Transverse colon (tissue), 4 donors: Measurements from ENCODE around the gene ABTB2. TPM values are rescaled to one million over a fixed set of nuclear protein-coding genes. Genes with fewer than 3 reads are reported as not detected.
A peak's percentile ranks its signal among the peaks of the same experiment; 100 is the strongest.

Experiments
- DNase-seq: peaks from one replicate; pipeline ENCODE4 v3.0.0-alpha.2; 2019
- H3K27ac ChIP-seq, 4 donors: fragments of 200-600 bp; sonication (generic); 2 replicates each; pipeline ENCODE4 v1.5.1; 2016 to 2018; ENCODE audit warnings: inconsistent platforms in 4 of 4
- H3K27me3 ChIP-seq: fragments of 200-600 bp; sonication (generic); 2 replicates; pipeline ENCODE4 v1.5.1; 2017; ENCODE audit warnings: inconsistent platforms
- H3K36me3 ChIP-seq, 4 donors: fragments of 200-600 bp; sonication (generic); 2 replicates each; pipeline ENCODE4 v1.5.1; 2017 to 2019; ENCODE audit warnings: inconsistent platforms in 4 of 4
- H3K4me1 ChIP-seq, 4 donors: fragments of 200-600 bp; sonication (generic); 2 replicates each; pipeline ENCODE4 v1.5.1; 2017 to 2020; ENCODE audit warnings: inconsistent platforms in 4 of 4
- H3K4me3 ChIP-seq, 4 donors: fragments of 200-600 bp; sonication (generic); 1 replicate in 1 of 4; 2 replicates in 3 of 4; pipeline versions ENCODE4 v1.5.1 to v1.6.1; 2017 to 2019; ENCODE audit warnings: inconsistent platforms in 4 of 4
- H3K9me3 ChIP-seq, 2 donors: fragments of 200-600 bp; sonication (generic); 2 replicates each; pipeline ENCODE4 v1.5.1; 2017 to 2019; ENCODE audit warnings: inconsistent platforms in 2 of 2
- CTCF ChIP-seq, 5 experiments: fragments of 200-600 bp in 3 of 5; fragments of 450-650 bp in 2 of 5; sonication (generic) in 3 of 5; IDR thresholded peaks; 1 replicate in 2 of 5; 2 replicates in 3 of 5; pipeline ENCODE4 v1.5.1; 2016 to 2017; ENCODE audit warnings: antibody characterized with exemption in 5 of 5, inconsistent platforms in 3 of 5, mild to moderate bottlenecking in 2 of 5, moderate library complexity in 1 of 5
- EP300 ChIP-seq: sonication (generic); formaldehyde crosslinking; IDR thresholded peaks from one replicate; pipeline ENCODE4 v1.6.1; 2017; ENCODE audit warnings: antibody characterized with exemption, low read depth
- POLR2A ChIP-seq: fragments of 450-650 bp; IDR thresholded peaks from one replicate; pipeline ENCODE4 v1.6.1; 2016; ENCODE audit warnings: antibody characterized with exemption, mild to moderate bottlenecking, moderate library complexity
- POLR2AphosphoS5 ChIP-seq, 3 donors: sonication (generic); formaldehyde crosslinking; IDR thresholded peaks; one replicate each; pipeline ENCODE4 v1.6.1; 2016; ENCODE audit warnings: antibody characterized with exemption in 3 of 3
- WGBS, 2 donors: methylation state at CpG; one replicate each; pipeline ENCODE4 v1.1.5; 2018; ENCODE audit warnings: low coverage in 1 of 2; 5-methylcytosine and 5-hydroxymethylcytosine counted together
- in situ Hi-C, 4 donors: fragments of 200-750 bp; cut with MboI; loops; one replicate each; pipeline versions ENCODE4 v1.15.0 to v1.15.1; 2017; ENCODE audit warnings: low sequenced_read_pairs in 3 of 4, low pct_ligation_motif_present in 1 of 4, low pct_unique_long_range_greater_than_20kb in 1 of 4
- intact Hi-C: fragments of 100-400 bp; cut with DNase I; formaldehyde crosslinking; loops from one replicate; pipeline ENCODE4 v1.15.1; 2023; ENCODE audit warnings: low total_unique reads
- total RNA-seq, 4 donors: library from RNA; depleted of rRNA; stranded (reverse); fragments of >200 nt; gene quantifications; one replicate each; pipeline ENCODE4 v1.1.0, GENCODE V29; 2016

Gene ABTB2
- total RNA-seq, 4 donors from 2014 or later = 0.60 to 41.9 (median 20.7) TPM

- H3K9me3 ChIP-seq = no peaks in the 10 kb centered on the region
- TF ChIP-seq CTCF (IDR thresholded peaks at IDR 0.05) (no peak), EP300 (no peak), POLR2AphosphoS5 (IDR thresholded peaks at IDR 0.05) (no peak), POLR2A (no peak)
- H3K27ac ChIP-seq = no peak overlapping the region
- H3K27me3 ChIP-seq = no peaks in the 10 kb centered on the region
- H3K36me3 ChIP-seq = no peaks in the 10 kb centered on the region
- no peak for DNase-seq
- intact Hi-C loops (no loop called here), in situ Hi-C loops (no loop called here)
- H3K4me1 ChIP-seq = peaks cover 3 to 14% (median 10%) of the 10 kb centered on the region in 4 donors
- 95% methylated on average over 3 to 10 of the region's 10 CpGs for WGBS, 2 donors
- H3K4me3 ChIP-seq = no peak overlapping the region
Observed at GRCh38 chr11:34260072-34260575, 97.7 kb downstream of the ABTB2 start.

- peak; percentile 27 for DNase-seq
- TF ChIP-seq POLR2A (no peak), POLR2AphosphoS5 (IDR thresholded peaks at IDR 0.05) (no peak), EP300 (no peak), CTCF (IDR thresholded peaks at IDR 0.05) (no peak)
Observed at GRCh38 chr11:34259087-34259486, 98.7 kb downstream of the ABTB2 start.

GRCh38 chr11:34256626-34257025, 101.2 kb downstream of the ABTB2 start:
- TF ChIP-seq EP300 (no peak), POLR2AphosphoS5 (IDR thresholded peaks at IDR 0.05) (no peak), POLR2A (no peak), CTCF (IDR thresholded peaks at IDR 0.05) (no peak)

More at GRCh38 chr11:34259087-34259486, 98.7 kb downstream of the ABTB2 start:
- in situ Hi-C loops (no loop called here), intact Hi-C loops (no loop called here)
- no peak overlapping the region for H3K27ac ChIP-seq
- no peaks in the 10 kb centered on the region for H3K9me3 ChIP-seq
- H3K36me3 ChIP-seq = no peaks in the 10 kb centered on the region
- H3K4me3 ChIP-seq = no peak overlapping the region
- no peaks in the 10 kb centered on the region for H3K27me3 ChIP-seq
- H3K4me1 ChIP-seq = peaks cover 3 to 14% (median 9%) of the 10 kb centered on the region in 4 donors
- 45 to 50% methylated on average over 1 to 3 of the region's 3 CpGs for WGBS, 2 donors

GRCh38 chr11:34256150-34256549, 101.7 kb downstream of the ABTB2 start:
- Histone ChIP-seq H3K4me3 (no peak overlapping the region), H3K9me3 (no peaks in the 10 kb centered on the region), H3K36me3 (no peaks in the 10 kb centered on the region), H3K4me1 (peaks cover 0 to 8% (median 3%) of the 10 kb centered on the region in 4 donors), H3K27me3 (no peaks in the 10 kb centered on the region), H3K27ac (no peak overlapping the region)
- no peak for DNase-seq
- no peak for TF ChIP-seq CTCF (IDR thresholded peaks at IDR 0.05)
- TF ChIP-seq POLR2AphosphoS5 (IDR thresholded peaks at IDR 0.05) = no peak
- no peak for TF ChIP-seq EP300
- no peak for TF ChIP-seq POLR2A
- WGBS, 2 donors = 86 to 91% methylated on average over 3 to 6 of the region's 6 CpGs
- in situ Hi-C loops = no loop called here
- intact Hi-C loops = no loop called here

More at GRCh38 chr11:34256626-34257025, 101.2 kb downstream of the ABTB2 start:
- no peaks in the 10 kb centered on the region for H3K36me3 ChIP-seq
- in situ Hi-C loops (no loop called here), intact Hi-C loops (no loop called here)
- no peak overlapping the region for H3K4me3 ChIP-seq
- no peak for DNase-seq
- H3K27ac ChIP-seq = no peak overlapping the region
- no peaks in the 10 kb centered on the region for H3K9me3 ChIP-seq
- H3K4me1 ChIP-seq = peaks cover 0 to 4% (median 0%) of the 10 kb centered on the region in 4 donors
- no peaks in the 10 kb centered on the region for H3K27me3 ChIP-seq
- WGBS, 2 donors = 83 to 94% methylated on average over 2 to 6 of the region's 6 CpGs
